H1 (cell line): ENCODE results near the gene GNG7. TPM values are rescaled to one million over a fixed set of nuclear protein-coding genes. Genes with fewer than 3 reads are reported as not detected.
"Not testable (repeated sequence)": the region's sequence is repeated elsewhere in the genome, so short reads cannot be mapped to it uniquely, and the experiment has no call there.

Experiments
- CTCF ChIA-PET: fragments of 300-600 bp; sonication (Branson Sonifier 250); formaldehyde crosslinking; loops from one replicate; lab custom pipeline; 2021; ENCODE audit not compliant: partially characterized antibody; lab: Charles Lee
- POLR2A ChIA-PET: fragments of 300-600 bp; sonication (Branson Sonifier 250); formaldehyde crosslinking; loops from one replicate; lab custom pipeline; 2021; ENCODE audit warnings: inconsistent platforms; ENCODE audit not compliant: partially characterized antibody; lab: Charles Lee
- DNase-seq, 2 experiments: peaks; one replicate each; pipeline versions ENCODE4 v3.0.0 to v3.0.0-alpha.2; 2010 to 2022; ENCODE audit warnings: low spot score in 2 of 2, low read depth in 1 of 2, mixed read lengths in 1 of 2
- FAIRE-seq: peaks from 2 replicates; lab custom pipeline; 2011; peaks lifted over from hg19 to GRCh38; lab: Jason Lieb, UNC
- H2AFZ ChIP-seq: 2 replicates; pipeline ENCODE4 v1.8.1; 2012; ENCODE audit warnings: low read length, inconsistent platforms
- H2AK5ac ChIP-seq: 2 replicates; pipeline ENCODE4 v1.6.1; 2013; ENCODE audit warnings: low read depth, low read length
- H2BK120ac ChIP-seq: replicated peaks from 2 replicates; pipeline ENCODE3; 2013; ENCODE audit warnings: low read depth, low read length, inconsistent platforms
- H2BK12ac ChIP-seq: 2 replicates; pipeline ENCODE4 v1.6.1; 2013; ENCODE audit warnings: low read depth, low read length
- H2BK15ac ChIP-seq: 2 replicates; pipeline ENCODE4 v1.6.1; 2013; ENCODE audit warnings: low read length
- H2BK20ac ChIP-seq: 2 replicates; pipeline ENCODE4 v1.6.1; 2013; ENCODE audit warnings: low read length
- H2BK5ac ChIP-seq: 2 replicates; pipeline ENCODE4 v1.6.1; 2013; ENCODE audit warnings: low read depth, low read length
- H3K14ac ChIP-seq: 2 replicates; pipeline ENCODE4 v1.6.1; 2013; ENCODE audit warnings: inconsistent platforms; ENCODE audit not compliant: insufficient read length
- H3K18ac ChIP-seq: 2 replicates; pipeline ENCODE4 v1.6.1; 2013; ENCODE audit warnings: low read length; ENCODE audit errors: extremely low read depth
- H3K23ac ChIP-seq: 2 replicates; pipeline ENCODE4 v1.6.1; 2013; ENCODE audit warnings: inconsistent platforms; ENCODE audit not compliant: insufficient read length
- H3K23me2 ChIP-seq: 2 replicates; pipeline ENCODE4 v1.6.1; 2013; ENCODE audit warnings: low read depth, low read length
- H3K27ac ChIP-seq: 2 replicates; pipeline ENCODE4 v1.6.1; 2011; ENCODE audit warnings: low read depth, low read length, inconsistent platforms
- H3K27me3 ChIP-seq, 4 experiments: replicated peaks in 1 of 4; 1 replicate in 1 of 4; 2 replicates in 3 of 4; pipeline versions ENCODE4 v1.6.1 to v1.8.1; 2011 to 2013; ENCODE audit warnings: low read length in 3 of 4, mild to moderate bottlenecking in 3 of 4, inconsistent platforms in 2 of 4, mixed read lengths in 2 of 4, moderate library complexity in 1 of 4; ENCODE audit not compliant: control insufficient read depth in 3 of 4, insufficient read depth in 3 of 4; ENCODE audit errors: extremely low read depth in 1 of 4
- H3K36me3 ChIP-seq, 4 experiments: 2 replicates each; pipeline versions ENCODE4 v1.6.1 to v1.8.1; 2011 to 2013; ENCODE audit warnings: mild to moderate bottlenecking in 4 of 4, low read length in 3 of 4, moderate library complexity in 2 of 4, control low read depth in 1 of 4, inconsistent platforms in 1 of 4; ENCODE audit not compliant: insufficient read depth in 4 of 4, control insufficient read depth in 2 of 4
- H3K4ac ChIP-seq: replicated peaks from 2 replicates; pipeline ENCODE3; 2013; ENCODE audit warnings: low read length, low read depth, mixed read lengths, inconsistent platforms; ENCODE audit not compliant: insufficient read length
- H3K4me1 ChIP-seq, 4 experiments: replicated peaks in 1 of 4; 1 replicate in 1 of 4; 2 replicates in 3 of 4; pipeline versions ENCODE4 v1.6.1 to v1.8.1; 2011 to 2013; ENCODE audit warnings: low read length in 3 of 4, inconsistent platforms in 2 of 4, mixed read lengths in 1 of 4; ENCODE audit not compliant: insufficient read depth in 4 of 4, control insufficient read depth in 3 of 4
- H3K4me2 ChIP-seq, 2 experiments: 2 replicates each; pipeline versions ENCODE4 v1.6.1 to v1.8.1; 2011 to 2013; ENCODE audit warnings: low read depth in 2 of 2, low read length in 2 of 2, control low read depth in 1 of 2, inconsistent platforms in 1 of 2, mild to moderate bottlenecking in 1 of 2; ENCODE audit not compliant: insufficient read depth in 1 of 2
- H3K4me3 ChIP-seq, 4 experiments: fragments of 200-600, 300-600 bp in 1 of 4; sonication (generic), shearing (Covaris generic), sonication (Bioruptor Twin) in 1 of 4; 2 replicates each; pipeline versions ENCODE4 v1.5.1 to v1.8.1; 2011 to 2016; ENCODE audit warnings: low read length in 4 of 4, low read depth in 3 of 4, control low read depth in 2 of 4, inconsistent platforms in 2 of 4, mild to moderate bottlenecking in 2 of 4, mixed read lengths in 1 of 4, moderate library complexity in 1 of 4; ENCODE audit not compliant: insufficient read depth in 2 of 4; ENCODE audit errors: extremely low read depth in 1 of 4
- H3K56ac ChIP-seq: replicated peaks from 2 replicates; pipeline ENCODE3; 2013; ENCODE audit warnings: low read depth, mild to moderate bottlenecking, mixed read lengths, low read length, inconsistent platforms; ENCODE audit not compliant: insufficient read length
- H3K79me1 ChIP-seq: 2 replicates; pipeline ENCODE4 v1.6.1; 2013; ENCODE audit warnings: low read depth, low read length, control low read depth
- H3K79me2 ChIP-seq, 2 experiments: 2 replicates each; pipeline versions ENCODE4 v1.6.1 to v1.8.1; 2012 to 2013; ENCODE audit warnings: low read length in 2 of 2, mild to moderate bottlenecking in 2 of 2, inconsistent platforms in 1 of 2; ENCODE audit not compliant: insufficient read depth in 2 of 2, control insufficient read depth in 1 of 2
- H3K9ac ChIP-seq, 4 experiments: replicated peaks in 1 of 4; 1 replicate in 1 of 4; 2 replicates in 3 of 4; pipeline versions ENCODE4 v1.6.1 to v1.8.1; 2011 to 2013; ENCODE audit warnings: low read depth in 3 of 4, low read length in 3 of 4, control low read depth in 2 of 4, mild to moderate bottlenecking in 2 of 4, moderate library complexity in 2 of 4, inconsistent platforms in 1 of 4; ENCODE audit errors: extremely low read depth in 1 of 4
- H3K9me3 ChIP-seq, 2 experiments: 2 replicates each; pipeline versions ENCODE4 v1.6.1 to v1.8.1; 2012 to 2013; ENCODE audit warnings: mild to moderate bottlenecking in 2 of 2, moderate library complexity in 2 of 2, control low read depth in 1 of 2, inconsistent platforms in 1 of 2, low read depth in 1 of 2, low read length in 1 of 2, mixed read lengths in 1 of 2; ENCODE audit not compliant: insufficient read depth in 2 of 2
- H4K20me1 ChIP-seq, 2 experiments: replicated peaks in 1 of 2; 2 replicates each; pipeline versions ENCODE3 to v1.8.1; 2011 to 2013; ENCODE audit warnings: inconsistent platforms in 2 of 2, low read length in 2 of 2, mild to moderate bottlenecking in 1 of 2; ENCODE audit not compliant: insufficient read depth in 2 of 2, control insufficient read depth in 1 of 2
- H4K5ac ChIP-seq: 2 replicates; pipeline ENCODE4 v1.6.1; 2013; ENCODE audit warnings: low read length, low read depth, mixed read lengths, inconsistent platforms; ENCODE audit not compliant: insufficient read length
- H4K8ac ChIP-seq: 2 replicates; pipeline ENCODE4 v1.8.0; 2013; ENCODE audit warnings: mild to moderate bottlenecking, moderate library complexity, low read length, inconsistent platforms; ENCODE audit not compliant: insufficient read depth; ENCODE audit errors: extremely low read depth
- H4K91ac ChIP-seq: replicated peaks from 2 replicates; pipeline ENCODE3; 2013; ENCODE audit warnings: low read length, mixed read lengths, inconsistent platforms; ENCODE audit not compliant: insufficient read length
- ATF2 ChIP-seq: IDR thresholded peaks from 2 replicates; pipeline ENCODE4 v1.6.1; 2012; ENCODE audit warnings: low read length, inconsistent platforms
- CHD2 ChIP-seq: IDR thresholded peaks from 2 replicates; pipeline ENCODE4 v1.6.1; 2012; ENCODE audit warnings: low read length, improper control_type of control experiment
- EGR1 ChIP-seq: IDR thresholded peaks from 2 replicates; pipeline ENCODE4 v1.6.1; 2011; ENCODE audit warnings: low read depth, low read length, borderline replicate concordance
- JUND ChIP-seq: IDR thresholded peaks from 2 replicates; pipeline ENCODE4 v1.6.1; 2011; ENCODE audit warnings: mild to moderate bottlenecking, improper control_type of control experiment, low read length
- KDM1A ChIP-seq: fragments of 200-600, 300-600 bp; sonication (generic); IDR thresholded peaks from 2 replicates; pipeline ENCODE4 v1.7.1; 2016; ENCODE audit warnings: mild to moderate bottlenecking, low read length, borderline replicate concordance
- POLR2A ChIP-seq, 2 experiments: IDR thresholded peaks; 1 replicate in 1 of 2; 2 replicates in 1 of 2; pipeline ENCODE4 v1.6.1; 2011; ENCODE audit warnings: low read depth in 2 of 2, low read length in 2 of 2, mild to moderate bottlenecking in 2 of 2; ENCODE audit errors: control extremely low read depth in 1 of 2
- SIN3A ChIP-seq, 2 experiments: IDR thresholded peaks in 1 of 2; conservative IDR thresholded peaks in 1 of 2; 2 replicates each; pipeline ENCODE4 v1.6.1; 2011 to 2012; ENCODE audit warnings: low read length in 2 of 2, improper control_type of control experiment in 1 of 2, low read depth in 1 of 2, mild to moderate bottlenecking in 1 of 2
- SP1 ChIP-seq: IDR thresholded peaks from 2 replicates; pipeline ENCODE4 v1.6.1; 2011; ENCODE audit warnings: low read depth, low read length
- TAF7 ChIP-seq: optimal IDR thresholded peaks from 2 replicates; pipeline ENCODE3; 2011; ENCODE audit warnings: low read depth, mild to moderate bottlenecking, inconsistent platforms, low read length, moderate library complexity, borderline replicate concordance
- WGBS, 2 experiments: shearing (Covaris generic) in 1 of 2; methylation state at CpG; one replicate each; pipeline versions ENCODE4 v1.1.6 to v1.1.7; 2013 to 2015; ENCODE audit warnings: low lambda C conversion rate in 2 of 2, mixed read lengths in 2 of 2, inconsistent platforms in 1 of 2, low coverage in 1 of 2, missing lambda C conversion rate in 1 of 2; ENCODE audit not compliant: insufficient replicate concordance in 2 of 2, insufficient coverage in 1 of 2, insufficient read length in 1 of 2; ENCODE audit errors: extremely low coverage in 1 of 2, missing lambda C conversion rate in 1 of 2; 5-methylcytosine and 5-hydroxymethylcytosine counted together
- polyA plus RNA-seq, 7 experiments: library from polyadenylated mRNA; depleted of rRNA in 3 of 7; stranded (reverse) in 5 of 7; unstranded in 2 of 7; fragments of >200 nt in 5 of 7; fragments of 200-250 nt in 2 of 7; gene quantifications; 1 replicate in 5 of 7; 2 replicates in 1 of 7; 4 replicates in 1 of 7; pipeline versions ENCODE4 v1.2.1 to v1.2.3, GENCODE V29; 2011 to 2013; ENCODE audit warnings: missing spikeins in 2 of 7, mixed read lengths in 2 of 7
- total RNA-seq: library from RNA; stranded (reverse); fragmentation: NEBNext Ultra II Directional; extraction: Animal tissue kit (Norgen Biotek cat#: 25700); gene quantifications from 2 replicates; pipeline ENCODE4 v1.2.1, GENCODE V29; 2021

GNG7 gene
- total and polyA plus RNA-seq, 2 of the 8 experiments (the other 6 are each of a cell fraction or from before 2014, with no cell fraction given): 2.8 to 7.8 TPM

GRCh38 chr19:2652504-2653099, 49.9 kb downstream of the GNG7 start (continued):
- TF ChIP-seq POLR2A (IDR thresholded peaks at IDR 0.05; ENCODE audit: control extremely low read depth in 1 of 2, low read depth in 2 of 2, low read length in 2 of 2) (no peak), CHD2 (no peak), TAF7 (no peak), JUND (no peak), SIN3A (conservative IDR thresholded peaks at IDR 0.05 in 1 of 2, IDR thresholded peaks at IDR 0.05 in 1 of 2; ENCODE audit: low read depth in 1 of 2, low read length in 2 of 2) (no peak), SP1 (no peak), ATF2 (no peak), KDM1A (no peak; the same call in 1 of the 2 replicates), EGR1 (no peak)
- TF ChIP-seq, all 59 proteins: peak for 0

GRCh38 chr19:2651002-2651733, 51.3 kb downstream of the GNG7 start:
- H2AK5ac ChIP-seq, H4K20me1 ChIP-seq, H3K4me2 ChIP-seq, H3K4me3 ChIP-seq, H2BK5ac ChIP-seq, H3K9me3 ChIP-seq, H3K9ac ChIP-seq, FAIRE-seq, POLR2A ChIA-PET, H2BK12ac ChIP-seq, H2AFZ ChIP-seq, DNase-seq, H3K27me3 ChIP-seq, H4K8ac ChIP-seq, H3K23me2 ChIP-seq, H3K79me1 ChIP-seq, H2BK120ac ChIP-seq, H3K56ac ChIP-seq, H3K36me3 ChIP-seq, H4K91ac ChIP-seq, H2BK20ac ChIP-seq, H3K79me2 ChIP-seq, H2BK15ac ChIP-seq, H3K18ac ChIP-seq, H3K4ac ChIP-seq, H3K23ac ChIP-seq, H4K5ac ChIP-seq, H3K14ac ChIP-seq, H3K27ac ChIP-seq: not testable (repeated sequence)
- WGBS, 2 experiments: 76% methylated on average over 2 of the region's 7 CpGs; no CpG with 5 or more reads in 1 of the 2 experiments
- CTCF ChIA-PET: interaction anchor here (3.2 to 6.1 kb wide), 2 partner anchors 99 to 236 kb away, joined by 12 to 117 read pairs; no protein-coding TSS in a partner anchor
- peaks cover 0 to 10% (median 6%) of the 10 kb centered on the region in 4 experiments; a peak in 5 of 7 replicates for H3K4me1 ChIP-seq
